Uterus (tissue), 4 donors: ENCODE data around the gene TMEM238L. TPM values are rescaled to one million over a fixed set of nuclear protein-coding genes. Genes with fewer than 3 reads are reported as not detected.

Experiments
- DNase-seq, 2 donors: peaks; one replicate each; pipeline ENCODE4 v3.0.0-alpha.2; 2019 to 2020
- H3K27ac ChIP-seq, 2 donors: fragments of 200-600 bp; sonication (generic); 1 replicate in 1 of 2; 2 replicates in 1 of 2; pipeline ENCODE4 v1.5.1; 2016 to 2018
- H3K27me3 ChIP-seq, 2 donors: fragments of 200-600 bp; sonication (generic); one replicate each; pipeline ENCODE4 v1.5.1; 2018 to 2019; ENCODE audit warnings: control low read depth in 1 of 2
- H3K36me3 ChIP-seq, 2 donors: fragments of 200-600 bp; sonication (generic); one replicate each; pipeline ENCODE4 v1.5.1; 2019; ENCODE audit warnings: control low read depth in 1 of 2
- H3K4me1 ChIP-seq, 2 donors: fragments of 200-600 bp; sonication (generic); one replicate each; pipeline ENCODE4 v1.5.1; 2018 to 2019; ENCODE audit warnings: control low read depth in 1 of 2
- H3K4me3 ChIP-seq, 2 donors: fragments of 200-600 bp; sonication (generic); 1 replicate in 1 of 2; 2 replicates in 1 of 2; pipeline ENCODE4 v1.5.1; 2018 to 2019; ENCODE audit warnings: mild to moderate bottlenecking in 1 of 2
- H3K9me3 ChIP-seq, 2 donors: fragments of 200-600 bp; sonication (generic); one replicate each; pipeline ENCODE4 v1.5.1; 2019; ENCODE audit warnings: control low read depth in 1 of 2
- POLR2A ChIP-seq, 2 donors: fragments of 450-650 bp; IDR thresholded peaks; one replicate each; pipeline ENCODE4 v1.6.1; 2016; ENCODE audit warnings: antibody characterized with exemption in 2 of 2, mild to moderate bottlenecking in 1 of 2, moderate library complexity in 1 of 2
- intact Hi-C: fragments of 100-400 bp; cut with DNase I; formaldehyde crosslinking; loops from one replicate; pipeline ENCODE4 v1.15.1; 2023; ENCODE audit warnings: low total_unique reads
- total RNA-seq, 4 donors: library from RNA; depleted of rRNA in 3 of 4; stranded (reverse); fragments of >200 nt in 3 of 4; gene quantifications; one replicate each; pipeline versions ENCODE4 v1.1.0 to v1.2.4, GENCODE V29; 2014 to 2023
- TF ChIP-seq, protein P1 (sequence below), 4 experiments: fragments of 200-600 bp in 2 of 4; fragments of 450-650 bp in 2 of 4; sonication (generic) in 2 of 4; IDR thresholded peaks; one replicate each; pipeline ENCODE4 v1.5.1; 2016 to 2019; ENCODE audit warnings: antibody characterized with exemption in 4 of 4, mild to moderate bottlenecking in 2 of 4, moderate library complexity in 1 of 4
- donor health status: DM: yes; HTN: yes; CAD: no.

Gene TMEM238L
- total RNA-seq, 4 donors from 2014 or later = not detected

DNA sequence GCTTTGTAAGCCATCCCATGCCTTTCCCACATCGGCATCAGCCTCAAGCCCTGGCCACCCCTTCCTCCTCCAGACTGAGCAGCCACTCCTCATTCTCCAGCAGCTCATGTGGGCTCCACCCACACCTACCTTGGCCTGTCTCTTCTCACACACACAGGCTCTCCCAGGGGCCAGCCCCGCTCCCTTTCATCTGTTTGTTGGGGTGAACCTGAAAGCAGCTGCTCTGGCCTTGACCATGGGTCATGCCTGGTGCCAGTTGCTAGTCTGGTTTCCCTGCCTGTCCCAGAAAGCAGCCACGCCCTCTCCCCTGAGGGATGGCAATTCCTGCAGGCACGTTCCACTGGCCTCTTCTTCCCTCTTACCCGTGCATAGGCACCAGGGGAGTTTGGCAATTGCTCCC, 11.4 kb upstream of the TMEM238L start:
- no peaks in the 10 kb centered on the region for H3K9me3 ChIP-seq
- intact Hi-C loops = no loop called here
- no peak overlapping the region for H3K27ac ChIP-seq
- no peak overlapping the region for H3K4me3 ChIP-seq
- no peaks in the 10 kb centered on the region for H3K4me1 ChIP-seq
- no peak for TF ChIP-seq POLR2A (IDR thresholded peaks at IDR 0.05)
- TF ChIP-seq, protein P1, sequence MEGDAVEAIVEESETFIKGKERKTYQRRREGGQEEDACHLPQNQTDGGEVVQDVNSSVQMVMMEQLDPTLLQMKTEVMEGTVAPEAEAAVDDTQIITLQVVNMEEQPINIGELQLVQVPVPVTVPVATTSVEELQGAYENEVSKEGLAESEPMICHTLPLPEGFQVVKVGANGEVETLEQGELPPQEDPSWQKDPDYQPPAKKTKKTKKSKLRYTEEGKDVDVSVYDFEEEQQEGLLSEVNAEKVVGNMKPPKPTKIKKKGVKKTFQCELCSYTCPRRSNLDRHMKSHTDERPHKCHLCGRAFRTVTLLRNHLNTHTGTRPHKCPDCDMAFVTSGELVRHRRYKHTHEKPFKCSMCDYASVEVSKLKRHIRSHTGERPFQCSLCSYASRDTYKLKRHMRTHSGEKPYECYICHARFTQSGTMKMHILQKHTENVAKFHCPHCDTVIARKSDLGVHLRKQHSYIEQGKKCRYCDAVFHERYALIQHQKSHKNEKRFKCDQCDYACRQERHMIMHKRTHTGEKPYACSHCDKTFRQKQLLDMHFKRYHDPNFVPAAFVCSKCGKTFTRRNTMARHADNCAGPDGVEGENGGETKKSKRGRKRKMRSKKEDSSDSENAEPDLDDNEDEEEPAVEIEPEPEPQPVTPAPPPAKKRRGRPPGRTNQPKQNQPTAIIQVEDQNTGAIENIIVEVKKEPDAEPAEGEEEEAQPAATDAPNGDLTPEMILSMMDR (IDR thresholded peaks at IDR 0.05) = no peak
- H3K36me3 ChIP-seq = no peaks in the 10 kb centered on the region
- no peak for DNase-seq
- no peaks in the 10 kb centered on the region for H3K27me3 ChIP-seq

DNA sequence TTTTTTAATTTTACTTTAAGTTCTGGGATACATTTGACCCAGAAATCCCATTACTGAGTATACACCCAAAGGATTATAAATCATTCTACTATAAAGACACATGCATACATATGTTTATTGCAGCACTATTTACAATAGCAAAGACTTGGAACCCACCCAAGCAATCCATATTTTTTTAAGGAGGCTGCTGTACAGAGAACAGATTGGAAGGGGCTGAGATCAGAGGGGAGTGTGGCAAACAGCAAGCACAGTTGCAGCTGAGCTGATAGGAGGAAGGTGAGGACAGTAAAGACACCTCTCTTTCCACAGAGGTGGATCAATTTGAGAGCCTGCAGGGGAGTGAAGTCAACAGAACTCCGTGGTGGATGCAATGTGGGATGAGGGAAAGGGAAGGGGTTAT, 10.2 kb upstream of the TMEM238L start:
- DNase-seq = no peak

DNA sequence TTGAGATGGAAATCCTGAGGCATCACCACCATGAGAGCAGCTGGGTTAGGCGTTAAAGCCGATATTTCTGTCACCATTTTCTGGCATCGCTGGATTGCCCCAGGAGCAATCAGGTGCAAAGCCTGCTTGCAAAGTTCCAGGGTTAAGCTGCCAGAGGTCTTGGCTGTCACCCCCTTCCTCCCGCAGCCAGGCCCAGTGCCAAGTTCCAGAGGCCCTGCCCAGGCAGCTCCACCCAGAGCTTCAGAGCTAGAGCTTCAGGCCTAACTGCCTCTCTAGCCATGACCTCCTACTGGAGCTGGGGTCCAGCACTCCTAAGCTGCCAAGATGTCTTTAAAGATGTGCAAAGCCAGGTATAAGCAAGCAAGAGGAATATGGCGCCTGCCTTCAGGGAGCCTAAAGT, 8.8 kb upstream of the TMEM238L start:
- Histone ChIP-seq H3K4me1 (no peaks in the 10 kb centered on the region), H3K27ac (no peak overlapping the region), H3K27me3 (no peaks in the 10 kb centered on the region), H3K36me3 (no peaks in the 10 kb centered on the region), H3K4me3 (no peak overlapping the region), H3K9me3 (no peaks in the 10 kb centered on the region)
- DNase-seq = no peak
- TF ChIP-seq, protein P1 (IDR thresholded peaks at IDR 0.05) = no peak
- TF ChIP-seq POLR2A (IDR thresholded peaks at IDR 0.05) = no peak
- intact Hi-C loops = no loop called here

More for the DNA sequence above, 10.2 kb upstream of the TMEM238L start:
- Histone ChIP-seq H3K4me1 (no peaks in the 10 kb centered on the region), H3K36me3 (no peaks in the 10 kb centered on the region), H3K9me3 (no peaks in the 10 kb centered on the region), H3K4me3 (no peak overlapping the region), H3K27me3 (no peaks in the 10 kb centered on the region), H3K27ac (no peak overlapping the region)
- TF ChIP-seq, protein P1 (IDR thresholded peaks at IDR 0.05) = no peak
- no peak for TF ChIP-seq POLR2A (IDR thresholded peaks at IDR 0.05)
- intact Hi-C loops = no loop called here

DNA sequence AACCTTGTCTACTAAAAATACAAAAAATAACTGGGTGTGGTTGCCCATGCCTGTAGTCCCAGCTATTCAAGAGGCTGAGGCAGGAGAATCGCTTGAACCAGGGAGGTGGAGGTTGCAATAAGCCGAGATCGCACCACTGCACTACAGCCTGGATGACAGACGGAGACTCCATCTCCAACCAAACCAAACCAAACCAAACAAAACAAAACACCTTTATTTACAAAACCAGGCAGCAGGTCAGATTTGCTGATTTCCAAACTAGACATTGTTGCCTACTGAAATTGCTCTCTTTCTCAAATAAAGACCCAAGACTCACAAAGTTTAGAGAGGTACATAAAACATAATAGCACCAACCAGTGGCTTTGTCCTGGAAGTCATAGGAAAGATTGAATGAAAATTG, 5.7 kb upstream of the TMEM238L start:
- no peak for TF ChIP-seq POLR2A (IDR thresholded peaks at IDR 0.05)
- Histone ChIP-seq H3K27ac (no peak overlapping the region), H3K4me3 (no peak overlapping the region), H3K9me3 (no peaks in the 10 kb centered on the region), H3K36me3 (no peaks in the 10 kb centered on the region), H3K4me1 (no peaks in the 10 kb centered on the region), H3K27me3 (no peaks in the 10 kb centered on the region)
- intact Hi-C loops = no loop called here
- DNase-seq = no peak

DNA sequence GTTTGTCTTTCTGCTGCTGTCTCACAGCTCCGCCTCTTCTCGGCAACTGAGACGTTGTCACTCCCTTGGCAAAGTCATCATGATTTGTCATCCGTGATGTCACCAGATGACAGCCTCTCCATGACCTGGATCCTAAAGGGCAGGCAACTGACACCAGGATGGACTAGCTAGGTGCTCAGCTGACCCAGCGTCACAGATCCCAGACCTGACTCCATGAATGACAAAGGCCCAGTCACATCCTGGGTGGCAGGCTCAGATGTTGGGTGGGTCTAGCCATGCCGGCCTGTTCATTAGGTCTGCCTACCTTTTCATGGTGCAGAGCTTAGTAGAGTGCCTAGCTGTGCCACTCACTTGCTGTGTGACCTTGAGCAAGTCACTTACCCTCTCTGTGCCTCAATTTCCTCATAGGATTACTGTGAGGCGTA, 3.8 kb upstream of the TMEM238L start:
- intact Hi-C loops = no loop called here
- Histone ChIP-seq H3K36me3 (no peaks in the 10 kb centered on the region), H3K27me3 (no peaks in the 10 kb centered on the region), H3K9me3 (no peaks in the 10 kb centered on the region), H3K4me3 (no peak overlapping the region), H3K27ac (no peak overlapping the region), H3K4me1 (no peaks in the 10 kb centered on the region)
- TF ChIP-seq POLR2A (IDR thresholded peaks at IDR 0.05) = no peak
- TF ChIP-seq, protein P1 (IDR thresholded peaks at IDR 0.05) = no peak
- DNase-seq = no peak
